Endothelial cell of umbilical vein (primary cell): ENCODE results near the gene NEU3.

Experiments
- EZH2 ChIP-seq: IDR thresholded peaks from 2 replicates; pipeline ENCODE4 v1.6.1; 2012; ENCODE audit warnings: borderline replicate concordance, low read depth, mild to moderate bottlenecking, moderate library complexity, low read length, inconsistent platforms; ENCODE audit not compliant: severe bottlenecking
- POLR2AphosphoS5 ChIP-seq: IDR thresholded peaks from 2 replicates; pipeline ENCODE4 v1.6.1; 2012; ENCODE audit warnings: low read depth, mild to moderate bottlenecking, control low read depth, low read length, moderate library complexity; ENCODE audit not compliant: insufficient read depth
- TF ChIP-seq, protein P1 (sequence below), 2 donors: IDR thresholded peaks; 1 replicate in 1 of 2; 2 replicates in 1 of 2; pipeline ENCODE4 v1.5.1; 2011; ENCODE audit warnings: low read length in 2 of 2, mild to moderate bottlenecking in 2 of 2, moderate library complexity in 2 of 2, control low read depth in 1 of 2, inconsistent platforms in 1 of 2, low read depth in 1 of 2; ENCODE audit not compliant: insufficient read depth in 1 of 2; ENCODE audit errors: extremely low read depth in 1 of 2
- TF ChIP-seq, protein P2 (sequence below): IDR thresholded peaks from 2 replicates; pipeline ENCODE4 v1.6.1; 2011; ENCODE audit not compliant: insufficient read depth, insufficient read length

DNA sequence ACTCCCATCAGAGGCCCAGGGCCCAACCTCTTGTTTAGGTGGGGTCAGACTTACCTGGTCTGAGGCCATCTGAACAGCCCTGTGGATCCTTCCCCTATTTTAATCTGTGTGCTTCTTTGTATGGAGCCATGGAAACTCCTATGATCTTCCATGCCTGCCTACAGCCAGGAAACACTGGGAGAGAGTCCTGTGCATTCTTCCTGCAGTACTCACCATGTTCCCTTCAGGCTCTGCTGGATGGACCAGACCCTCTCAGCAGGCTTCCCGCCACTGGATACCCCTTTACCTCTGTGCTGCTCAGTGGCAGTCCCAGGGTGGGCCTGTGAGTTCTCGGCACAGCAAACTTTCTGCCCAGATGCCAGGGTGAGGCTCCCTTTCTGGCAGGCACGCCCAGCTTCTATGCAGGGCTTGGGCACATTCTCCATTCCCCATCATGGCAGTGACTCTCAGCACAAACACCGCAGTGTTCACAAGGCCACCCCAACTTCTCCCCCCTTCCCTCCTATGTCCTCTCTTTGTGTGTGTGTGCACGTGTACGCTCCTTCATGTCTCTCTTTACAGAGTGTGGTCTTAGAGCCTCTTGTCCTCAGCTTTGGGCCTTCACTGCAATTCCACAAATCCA is 34.8 kb downstream of the NEU3 start:
- TF ChIP-seq, protein P1, sequence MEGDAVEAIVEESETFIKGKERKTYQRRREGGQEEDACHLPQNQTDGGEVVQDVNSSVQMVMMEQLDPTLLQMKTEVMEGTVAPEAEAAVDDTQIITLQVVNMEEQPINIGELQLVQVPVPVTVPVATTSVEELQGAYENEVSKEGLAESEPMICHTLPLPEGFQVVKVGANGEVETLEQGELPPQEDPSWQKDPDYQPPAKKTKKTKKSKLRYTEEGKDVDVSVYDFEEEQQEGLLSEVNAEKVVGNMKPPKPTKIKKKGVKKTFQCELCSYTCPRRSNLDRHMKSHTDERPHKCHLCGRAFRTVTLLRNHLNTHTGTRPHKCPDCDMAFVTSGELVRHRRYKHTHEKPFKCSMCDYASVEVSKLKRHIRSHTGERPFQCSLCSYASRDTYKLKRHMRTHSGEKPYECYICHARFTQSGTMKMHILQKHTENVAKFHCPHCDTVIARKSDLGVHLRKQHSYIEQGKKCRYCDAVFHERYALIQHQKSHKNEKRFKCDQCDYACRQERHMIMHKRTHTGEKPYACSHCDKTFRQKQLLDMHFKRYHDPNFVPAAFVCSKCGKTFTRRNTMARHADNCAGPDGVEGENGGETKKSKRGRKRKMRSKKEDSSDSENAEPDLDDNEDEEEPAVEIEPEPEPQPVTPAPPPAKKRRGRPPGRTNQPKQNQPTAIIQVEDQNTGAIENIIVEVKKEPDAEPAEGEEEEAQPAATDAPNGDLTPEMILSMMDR (IDR thresholded peaks at IDR 0.05; ENCODE audit: extremely low read depth in 1 of 2, insufficient read depth in 1 of 2, low read depth in 1 of 2, low read length in 2 of 2): no peak
- TF ChIP-seq EZH2 (no peak), POLR2AphosphoS5 (no peak)
- TF ChIP-seq, protein P2, sequence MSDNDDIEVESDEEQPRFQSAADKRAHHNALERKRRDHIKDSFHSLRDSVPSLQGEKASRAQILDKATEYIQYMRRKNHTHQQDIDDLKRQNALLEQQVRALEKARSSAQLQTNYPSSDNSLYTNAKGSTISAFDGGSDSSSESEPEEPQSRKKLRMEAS: no peak
